GM12892 (cell line): Measurements from ENCODE around the gene MYO1E.

ENCODE experiments used
- POLR2A ChIP-seq: IDR thresholded peaks from 2 replicates; pipeline ENCODE4 v1.6.1; 2011; ENCODE audit warnings: low read depth, low read length, control low read depth
- TAF1 ChIP-seq: IDR thresholded peaks from 2 replicates; pipeline ENCODE4 v1.6.1; 2011; ENCODE audit warnings: low read depth, mild to moderate bottlenecking, control low read depth, low read length, borderline replicate concordance

GRCh38 chr15:59407946-59408345, 35.3 kb upstream of the MYO1E start:
- no peak for TF ChIP-seq POLR2A
- no peak for TF ChIP-seq TAF1
